ENCODE results near the gene PLA2R1. TPM values are rescaled to one million over a fixed set of nuclear protein-coding genes. Genes with fewer than 3 reads are reported as not detected.

PLA2R1 gene
- total and polyA plus RNA-seq, 2 of the 4 experiments (the other 2 are of a cell fraction) = 0.43 to 0.54 TPM

- no peak overlapping the region for H2AFZ ChIP-seq (replicated peaks; ENCODE audit: low read length, poor library complexity)
Observed at GRCh38 chr2:159985656-159986055, 76.8 kb downstream of the PLA2R1 start.

More at GRCh38 chr2:159985656-159986055, 76.8 kb downstream of the PLA2R1 start:
- Histone ChIP-seq H3K4me1 (ENCODE audit: control insufficient read depth, insufficient read depth, low read length) (no peaks in the 10 kb centered on the region), H3K36me3 (ENCODE audit: control insufficient read depth, insufficient read depth, low read length) (no peaks in the 10 kb centered on the region), H4K20me1 (ENCODE audit: insufficient read depth, low read length) (peaks cover 2% of the 10 kb centered on the region; the same call in 1 of the 2 replicates), H3K79me1 (ENCODE audit: low read depth in 1 of 2, low read length in 2 of 2) (no peaks in the 10 kb centered on the region), H3K14ac (replicated peaks; ENCODE audit: low read depth, low read length) (no peak overlapping the region), H2AK5ac (ENCODE audit: low read depth, low read length) (no peak overlapping the region), H3K9me3 (ENCODE audit: control insufficient read depth, insufficient read depth, low read length) (no peaks in the 10 kb centered on the region), H2BK5ac (ENCODE audit: low read depth, low read length, poor library complexity, severe bottlenecking) (no peak overlapping the region), H3K9me1 (ENCODE audit: insufficient read depth, low read length) (no peaks in the 10 kb centered on the region), H2BK15ac (ENCODE audit: low read depth, low read length) (no peak overlapping the region), H3K27ac (ENCODE audit: insufficient read depth, low read length) (no peak overlapping the region), H4K5ac (ENCODE audit: low read depth, low read length) (no peak overlapping the region), H3K4me2 (ENCODE audit: low read depth, low read length) (no peak overlapping the region), H4K91ac (ENCODE audit: insufficient read depth, low read depth, low read length) (no peak overlapping the region), H3K9ac (ENCODE audit: low read depth, low read length) (no peak overlapping the region), H2BK20ac (ENCODE audit: low read depth, low read length) (no peak overlapping the region), H2AK9ac (replicated peaks; ENCODE audit: low read depth, low read length, poor library complexity) (no peak overlapping the region), H4K8ac (ENCODE audit: low read depth in 2 of 2, low read length in 2 of 2) (no peak overlapping the region), H3K27me3 (ENCODE audit: control insufficient read depth, insufficient read depth, low read length) (peaks cover 4% of the 10 kb centered on the region), H3K56ac (ENCODE audit: extremely low read depth, insufficient read depth, low read length) (no peak overlapping the region), H3K4ac (ENCODE audit: low read depth, low read length) (no peak overlapping the region), H2BK120ac (ENCODE audit: low read depth, low read length) (no peak overlapping the region), H3K18ac (ENCODE audit: low read depth, low read length) (no peak overlapping the region), H3K4me3 (ENCODE audit: insufficient read depth, low read depth, low read length) (no peak overlapping the region), H3K23ac (ENCODE audit: low read depth, low read length) (no peak overlapping the region)
- POLR2A ChIA-PET (ENCODE audit: unreplicated experiment) = no interaction called here
- no peak for ATAC-seq (ENCODE audit: low read depth)
- BruUV-seq (replicated peaks) = no TSS peak
- dilution Hi-C loops (cut with HindIII; ENCODE audit: low sequenced_read_pairs, unreplicated experiment) = no loop called here
- intact Hi-C loops (cut with micrococcal nuclease) = no loop called here
- CTCF ChIA-PET = no interaction called here
- TF ChIP-seq RAD21 (IDR thresholded peaks at IDR 0.05; ENCODE audit: low read length) (no peak), MAFK (IDR thresholded peaks at IDR 0.05; ENCODE audit: low read depth, low read length) (no peak), POLR2A (IDR thresholded peaks at IDR 0.05; ENCODE audit: low read depth, low read length) (no peak), RCOR1 (IDR thresholded peaks at IDR 0.05; ENCODE audit: insufficient replicate concordance, low read length) (no peak), CHD1 (IDR thresholded peaks at IDR 0.05; ENCODE audit: low read depth, low read length) (no peak)
- in situ Hi-C loops (cut with MboI; ENCODE audit: low sequenced_read_pairs) = no loop called here
- 100% methylated on average over 2 of the region's 3 CpGs; no CpG with 5 or more reads in 1 of the 2 experiments for WGBS, 2 experiments (ENCODE audit: extremely low coverage in 2 of 2, insufficient read length in 1 of 2)
- no peak for DNase-seq
